A673 (cell line): Measurements from ENCODE around the gene EXOC6. TPM values are rescaled to one million over a fixed set of nuclear protein-coding genes. Genes with fewer than 3 reads are reported as not detected.

Experiments
- BruUV-seq: library from RNA; stranded (reverse); fragments of 400-500 nt; replicated peaks from 2 replicates; lab custom pipeline; 2021; lab: Mats Ljungman, UMichigan
- CTCF ChIA-PET: fragments of 300-600 bp; sonication (Branson Sonifier 250); formaldehyde crosslinking; loops from one replicate; lab custom pipeline; 2022; ENCODE audit warnings: antibody characterized with exemption; lab: Charles Lee
- POLR2A ChIA-PET: fragments of 300-600 bp; sonication (Branson Sonifier 250); formaldehyde crosslinking; loops from one replicate; lab custom pipeline; 2022; ENCODE audit warnings: antibody characterized with exemption; ENCODE audit not compliant: low non-redundant PET; lab: Charles Lee
- DNase-seq: peaks from one replicate; pipeline ENCODE4 v3.0.0-alpha.2; 2015; ENCODE audit warnings: low spot score
- H3K27ac ChIP-seq: fragments of 200-600 bp; sonication (generic); 2 replicates; pipeline ENCODE4 v1.5.1; 2016; ENCODE audit warnings: mixed run types, low read depth, mild to moderate bottlenecking, mixed read lengths, antibody characterized with exemption, low read length; ENCODE audit not compliant: poor library complexity, severe bottlenecking
- H3K27me3 ChIP-seq: fragments of 200-600 bp; sonication (generic); replicated peaks from 2 replicates; pipeline ENCODE4 v1.6.1; 2017; ENCODE audit warnings: mixed run types, low read depth, mild to moderate bottlenecking, mixed read lengths, antibody characterized with exemption, low read length; ENCODE audit not compliant: insufficient read depth, poor library complexity
- H3K36me3 ChIP-seq: fragments of 200-600 bp; sonication (generic); 2 replicates; pipeline ENCODE4 v1.6.1; 2016; ENCODE audit warnings: mixed run types, mild to moderate bottlenecking, mixed read lengths, antibody characterized with exemption, low read length; ENCODE audit not compliant: insufficient read depth, poor library complexity, severe bottlenecking
- H3K4me1 ChIP-seq: fragments of 200-600 bp; sonication (generic); 2 replicates; pipeline ENCODE4 v1.6.1; 2017; ENCODE audit warnings: mixed run types, mild to moderate bottlenecking, mixed read lengths, antibody characterized with exemption, low read length; ENCODE audit not compliant: insufficient read depth, poor library complexity, severe bottlenecking
- H3K4me3 ChIP-seq: fragments of 200-600 bp; sonication (generic); 2 replicates; pipeline ENCODE4 v1.5.1; 2016; ENCODE audit warnings: low read depth, mixed run types, mild to moderate bottlenecking, mixed read lengths, low read length; ENCODE audit not compliant: poor library complexity, severe bottlenecking
- H3K9me3 ChIP-seq: fragments of 200-600 bp; sonication (generic); 2 replicates; pipeline ENCODE4 v1.6.1; 2016; ENCODE audit warnings: mixed run types, low read depth, mild to moderate bottlenecking, mixed read lengths, antibody characterized with exemption, low read length; ENCODE audit not compliant: poor library complexity, severe bottlenecking
- EZH2 ChIP-seq: fragments of 200-600 bp; sonication (generic); IDR thresholded peaks from 2 replicates; pipeline ENCODE4 v1.6.1; 2017; ENCODE audit warnings: borderline replicate concordance, low read depth, mild to moderate bottlenecking, mixed read lengths, antibody characterized with exemption, low read length; ENCODE audit not compliant: poor library complexity, severe bottlenecking
- intact Hi-C: fragments of 100-400 bp; cut with micrococcal nuclease; formaldehyde crosslinking; loops from one replicate; pipeline ENCODE4 v1.10.0; 2022; ENCODE audit not compliant: unreplicated experiment
- total RNA-seq: library from RNA; stranded (reverse); gene quantifications from 2 replicates; pipeline ENCODE4 v1.2.3, GENCODE V29; 2021
- TF ChIP-seq, protein P1 (sequence below): fragments of 300-800, 200-600 bp; sonication (generic); conservative IDR thresholded peaks from 2 replicates; pipeline ENCODE4 v1.5.1; 2017; ENCODE audit warnings: low read depth, mild to moderate bottlenecking, antibody characterized with exemption, low read length, moderate library complexity, mixed read lengths

Gene EXOC6
- total RNA-seq, 1 experiment from 2014 or later, result 35.0 TPM

DNA sequence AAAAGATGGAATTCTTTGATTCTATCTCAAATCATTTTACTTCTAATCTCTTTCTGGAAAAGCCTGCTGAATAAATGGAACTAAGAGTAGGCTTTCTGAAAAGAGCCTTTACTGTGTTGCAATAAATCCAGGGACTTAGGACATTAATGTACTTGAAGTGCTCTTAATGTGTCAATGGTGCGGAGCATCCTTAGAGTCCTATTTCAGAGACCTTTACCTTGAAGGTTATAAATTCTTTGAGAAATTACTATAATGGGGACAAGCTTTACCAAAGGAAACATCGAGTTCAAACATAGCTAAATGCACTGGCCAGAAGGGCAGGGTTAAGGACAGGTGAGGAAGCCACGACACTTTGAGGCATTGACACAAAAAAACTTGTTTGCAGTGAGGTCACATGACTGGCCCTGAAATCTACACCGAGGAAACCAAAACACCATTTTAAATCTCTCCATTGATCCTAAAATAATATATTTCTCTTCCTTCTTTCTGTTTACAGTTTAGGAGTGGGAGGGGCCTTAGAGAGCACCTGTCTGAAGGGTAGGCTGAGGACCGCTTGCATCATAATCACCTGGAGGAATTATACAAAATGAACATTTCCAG is 48.1 kb upstream of the EXOC6 start:
- Histone ChIP-seq H3K36me3 (no peaks in the 10 kb centered on the region), H3K4me1 (no peaks in the 10 kb centered on the region), H3K27me3 (no peaks in the 10 kb centered on the region), H3K9me3 (no peaks in the 10 kb centered on the region), H3K27ac (no peak overlapping the region), H3K4me3 (no peak overlapping the region)
- no peak for DNase-seq
- intact Hi-C loops, result no loop called here
- no TSS peak for BruUV-seq
- POLR2A ChIA-PET, result no interaction called here
- CTCF ChIA-PET, result no interaction called here
- TF ChIP-seq, protein P1, sequence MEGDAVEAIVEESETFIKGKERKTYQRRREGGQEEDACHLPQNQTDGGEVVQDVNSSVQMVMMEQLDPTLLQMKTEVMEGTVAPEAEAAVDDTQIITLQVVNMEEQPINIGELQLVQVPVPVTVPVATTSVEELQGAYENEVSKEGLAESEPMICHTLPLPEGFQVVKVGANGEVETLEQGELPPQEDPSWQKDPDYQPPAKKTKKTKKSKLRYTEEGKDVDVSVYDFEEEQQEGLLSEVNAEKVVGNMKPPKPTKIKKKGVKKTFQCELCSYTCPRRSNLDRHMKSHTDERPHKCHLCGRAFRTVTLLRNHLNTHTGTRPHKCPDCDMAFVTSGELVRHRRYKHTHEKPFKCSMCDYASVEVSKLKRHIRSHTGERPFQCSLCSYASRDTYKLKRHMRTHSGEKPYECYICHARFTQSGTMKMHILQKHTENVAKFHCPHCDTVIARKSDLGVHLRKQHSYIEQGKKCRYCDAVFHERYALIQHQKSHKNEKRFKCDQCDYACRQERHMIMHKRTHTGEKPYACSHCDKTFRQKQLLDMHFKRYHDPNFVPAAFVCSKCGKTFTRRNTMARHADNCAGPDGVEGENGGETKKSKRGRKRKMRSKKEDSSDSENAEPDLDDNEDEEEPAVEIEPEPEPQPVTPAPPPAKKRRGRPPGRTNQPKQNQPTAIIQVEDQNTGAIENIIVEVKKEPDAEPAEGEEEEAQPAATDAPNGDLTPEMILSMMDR, result no peak
- TF ChIP-seq EZH2, result no peak

DNA sequence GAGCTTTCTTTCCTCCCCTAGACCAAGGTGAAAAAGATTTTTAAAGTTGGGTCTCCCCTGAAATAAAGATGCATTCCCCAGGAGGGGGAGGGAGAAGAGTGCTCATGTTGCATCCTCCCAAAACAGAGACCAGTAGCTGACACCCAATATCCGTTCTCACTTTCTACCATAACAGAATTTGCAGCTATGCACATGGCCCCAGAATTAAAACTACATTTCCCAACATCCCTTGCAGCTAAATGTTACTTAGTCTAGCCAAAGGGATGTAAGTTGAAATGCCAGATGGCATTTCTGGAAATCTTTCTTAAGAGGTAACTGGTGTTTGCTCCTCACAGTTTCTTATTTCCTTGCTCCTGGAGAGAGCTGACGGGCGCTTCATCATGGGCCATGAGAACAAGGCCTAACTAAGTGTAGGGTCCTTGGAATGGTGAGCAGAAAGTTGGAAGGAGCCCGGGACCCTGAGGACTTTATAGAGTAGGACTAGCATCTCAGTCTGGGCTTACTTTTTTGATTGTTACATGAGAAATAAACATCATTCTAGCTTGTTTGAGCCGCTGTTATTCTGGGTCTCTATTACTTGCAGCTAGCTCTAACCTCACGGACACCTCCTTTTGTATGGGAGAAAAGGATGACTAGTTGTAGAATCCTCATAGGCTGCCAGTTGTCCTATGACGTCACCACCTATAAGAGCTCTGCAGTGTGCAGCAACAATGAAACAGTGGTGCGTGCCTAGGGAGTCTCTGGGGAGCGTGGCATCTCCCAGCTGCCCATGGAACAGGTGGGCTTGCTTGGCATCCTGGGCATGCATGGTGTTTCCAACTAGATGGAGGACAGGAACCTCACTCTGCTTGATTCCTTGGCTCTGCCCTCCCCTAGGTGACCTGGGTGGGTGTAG is 46.1 kb upstream of the EXOC6 start:
- no peak overlapping the region for H3K27ac ChIP-seq
- TF ChIP-seq, protein P1, result no peak
- no peak for TF ChIP-seq EZH2
- H3K27me3 ChIP-seq, result no peaks in the 10 kb centered on the region
- intact Hi-C loops, result no loop called here
- no peaks in the 10 kb centered on the region for H3K36me3 ChIP-seq
- no peak for DNase-seq
- BruUV-seq, result no TSS peak
- H3K4me3 ChIP-seq, result no peak overlapping the region
- no peaks in the 10 kb centered on the region for H3K4me1 ChIP-seq
- CTCF ChIA-PET, result no interaction called here
- no peaks in the 10 kb centered on the region for H3K9me3 ChIP-seq
- POLR2A ChIA-PET, result interaction anchor here (0.5 to 0.7 kb wide), 3 partner anchors 26 to 155 kb away, joined by 3 to 4 read pairs (median 3); no protein-coding TSS in a partner anchor

DNA sequence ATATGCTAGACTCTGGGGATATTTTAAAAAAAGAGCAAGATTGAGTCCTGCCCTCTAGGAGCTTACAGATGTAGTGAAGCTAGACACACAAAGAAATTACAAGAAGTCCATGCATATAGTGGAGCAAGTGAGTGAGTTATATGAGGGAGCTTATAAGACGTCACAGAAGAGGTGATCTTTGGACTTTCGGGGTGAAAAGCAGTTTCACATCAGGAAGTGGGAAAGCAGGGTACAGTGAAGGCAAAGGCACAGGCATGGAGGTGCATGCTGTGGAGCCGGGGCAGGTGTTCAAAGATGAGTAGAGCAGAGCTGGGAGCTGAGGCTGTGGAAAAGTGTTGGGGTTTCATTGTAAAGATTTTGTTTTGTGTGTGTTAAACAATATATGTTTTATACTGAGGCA is 38.5 kb upstream of the EXOC6 start:
- CTCF ChIA-PET, result no interaction called here

More for the DNA sequence above, 38.5 kb upstream of the EXOC6 start:
- POLR2A ChIA-PET, result no interaction called here
- TF ChIP-seq EZH2, result no peak
- TF ChIP-seq, protein P1, result no peak
- no peaks in the 10 kb centered on the region for H3K9me3 ChIP-seq
- peaks cover 6% of the 10 kb centered on the region for H3K4me1 ChIP-seq
- H3K36me3 ChIP-seq, result no peaks in the 10 kb centered on the region
- H3K27ac ChIP-seq, result no peak overlapping the region
- no TSS peak for BruUV-seq
- intact Hi-C loops, result no loop called here
- no peaks in the 10 kb centered on the region for H3K27me3 ChIP-seq
- DNase-seq, result no peak
- H3K4me3 ChIP-seq, result no peak overlapping the region
